GM20000 (cell line): ENCODE data around the gene MTM1.
A peak's percentile ranks its signal among the peaks of the same experiment; 100 is the strongest.

ENCODE experiments used
- DNase-seq: peaks from one replicate; pipeline ENCODE4 v3.0.0; 2012; ENCODE audit warnings: low spot score
- CTCF ChIP-seq: IDR thresholded peaks from 2 replicates; pipeline ENCODE4 v1.5.1; 2012; ENCODE audit warnings: mild to moderate bottlenecking, control low read depth; ENCODE audit errors: extremely low read depth, missing control alignments

MTM1 gene

DNA sequence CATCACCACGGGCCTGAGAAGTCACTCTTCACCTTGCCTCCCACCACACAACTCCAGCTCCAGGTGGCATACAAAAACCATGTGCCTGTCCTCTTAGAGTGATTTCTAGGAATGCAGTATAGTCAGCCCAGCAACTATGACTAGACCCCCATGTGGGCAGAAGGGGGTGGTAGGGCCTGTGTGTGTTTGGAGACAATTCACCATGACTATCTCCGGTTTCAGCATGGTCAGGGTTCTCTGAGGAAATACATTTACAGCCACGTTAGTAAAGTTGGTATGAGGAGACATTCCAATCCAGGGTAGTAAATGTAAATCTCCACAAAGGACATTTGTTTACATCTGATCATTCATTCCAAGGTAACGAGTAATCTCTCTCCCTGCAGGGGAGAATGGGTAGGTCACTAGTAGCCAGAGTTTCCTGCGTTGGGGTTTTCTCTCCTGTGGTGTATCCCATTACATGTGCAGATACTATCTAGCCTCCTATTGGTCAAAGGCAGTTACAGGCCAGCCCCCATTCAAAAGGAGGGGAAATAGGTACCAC, 120.6 kb downstream of the MTM1 start:
- DNase-seq, result no peak
- no peak for TF ChIP-seq CTCF

DNA sequence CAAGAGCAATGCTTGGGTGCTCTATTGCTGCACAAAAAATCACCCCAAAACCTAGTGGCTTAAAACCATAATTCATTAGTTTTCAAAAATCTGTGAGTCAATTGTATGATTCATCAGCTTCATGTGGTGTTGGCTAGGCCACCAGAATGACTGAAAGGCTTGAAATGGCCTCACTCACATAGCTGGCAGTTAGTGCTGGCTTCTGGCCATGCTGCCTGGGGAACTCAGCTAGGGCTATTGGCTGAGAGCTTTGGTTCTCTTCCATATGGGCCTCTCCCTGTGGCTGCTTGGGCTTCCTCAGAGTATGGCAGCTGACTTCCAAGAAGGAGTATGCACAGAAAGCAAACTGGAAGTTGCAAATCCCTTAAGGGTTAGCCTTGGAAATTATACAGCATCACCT, 121.7 kb downstream of the MTM1 start:
- no peak for TF ChIP-seq CTCF
- DNase-seq, result no peak

DNA sequence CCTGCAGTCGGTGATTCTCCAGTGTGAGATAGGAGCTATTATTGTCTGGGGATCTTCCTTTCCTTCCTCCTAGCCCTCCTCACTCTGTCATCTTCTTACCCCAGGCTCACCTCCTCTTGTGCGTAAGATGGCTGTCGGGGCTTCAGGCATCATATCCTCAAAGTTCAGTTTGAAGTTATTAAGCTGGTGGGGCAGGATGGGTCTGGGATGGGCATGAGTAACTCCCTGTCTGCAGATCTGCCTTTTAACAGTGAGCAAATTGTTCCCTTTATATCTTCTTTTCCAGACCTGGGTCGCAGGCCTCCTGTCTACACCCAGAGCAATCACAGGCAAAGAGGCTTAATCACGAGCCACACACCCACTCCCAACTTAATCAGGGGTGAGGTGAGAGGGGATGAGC, 123.9 kb downstream of the MTM1 start:
- no peak for TF ChIP-seq CTCF
- no peak for DNase-seq

- peak; percentile 80 for DNase-seq
- TF ChIP-seq CTCF, result no peak
Measured at GRCh38 chrX:150692831-150693724, 124.7 kb downstream of the MTM1 start, which contains the start of gene MTMR1. MTMR1 (plus strand) TSS chrX:150693396; CDS start chrX:150693531, 135 bp downstream.

GRCh38 chrX:150693725-150694574, 125.5 kb downstream of the MTM1 start:
- peak; percentile 90 for DNase-seq
- TF ChIP-seq CTCF, result no peak

- TF ChIP-seq CTCF, result no peak
- DNase-seq, result peak; percentile 58
Measured at GRCh38 chrX:150694738-150695410, 126.5 kb downstream of the MTM1 start.
